B cell (primary cell): ENCODE results near the gene ZNF662.

Experiments
- CTCF ChIP-seq: fragments of 200-600 bp; IDR thresholded peaks from one replicate; pipeline ENCODE4 v1.8.0; 2022; ENCODE audit warnings: antibody characterized with exemption, mild to moderate bottlenecking
- EZH2 ChIP-seq: IDR thresholded peaks from 2 replicates; pipeline ENCODE4 v1.6.1; 2012; ENCODE audit warnings: borderline replicate concordance, low read depth, mild to moderate bottlenecking, moderate library complexity, low read length; ENCODE audit not compliant: insufficient read depth, poor library complexity, severe bottlenecking

- TF ChIP-seq CTCF (no peak), EZH2 (no peak)
These were observed 31.4 kb downstream of the ZNF662 start for GRCh38 chr3:42937334-42937733.
